Measurements from ENCODE around the gene TRPM4.
A peak's percentile ranks its signal among the peaks of the same experiment; 100 is the strongest.

TRPM4 gene

GRCh38 chr19:49113762-49114629 lies 43.6 kb upstream of the TRPM4 start, which contains the start of gene LIN7B:
Gene LIN7B (plus strand): TSS chr19:49114370. CDS start chr19:49114405, 35 bp downstream.
- DNase-seq (ENCODE audit: extremely low read depth, insufficient read length): peak; percentile 86
- TF ChIP-seq CTCF (IDR thresholded peaks at IDR 0.05; ENCODE audit: insufficient read depth, low read length, poor library complexity, severe bottlenecking): no peak
- H3K27me3 ChIP-seq (replicated peaks; ENCODE audit: control insufficient read depth, insufficient read depth, low read length): no peaks in the 10 kb centered on the region
- H3K36me3 ChIP-seq (ENCODE audit: control insufficient read depth, insufficient read depth, low read length): peaks cover 5% of the 10 kb centered on the region
- H3K4me3 ChIP-seq (replicated peaks; ENCODE audit: low read depth, low read length): peak within 1 kb of the TSS; percentile 61

- no peak for TF ChIP-seq CTCF (IDR thresholded peaks at IDR 0.05; ENCODE audit: insufficient read depth, low read length, poor library complexity, severe bottlenecking)
- Histone ChIP-seq H3K36me3 (ENCODE audit: control insufficient read depth, insufficient read depth, low read length) (peaks cover 1% of the 10 kb centered on the region; the same call in 1 of the 2 replicates), H3K27me3 (replicated peaks; ENCODE audit: control insufficient read depth, insufficient read depth, low read length) (no peaks in the 10 kb centered on the region), H3K4me3 (replicated peaks; ENCODE audit: low read depth, low read length) (peak overlapping the region; percentile 61)
- DNase-seq (ENCODE audit: extremely low read depth, insufficient read length): no peak
Measured at GRCh38 chr19:49114630-49115363, 42.8 kb upstream of the TRPM4 start.

GRCh38 chr19:49116544-49116943 lies 41.0 kb upstream of the TRPM4 start:
- no peak for DNase-seq (ENCODE audit: extremely low read depth, insufficient read length)

GRCh38 chr19:49117677-49118564 lies 39.7 kb upstream of the TRPM4 start:
- peak overlapping the region; percentile 73 for H3K4me3 ChIP-seq (replicated peaks; ENCODE audit: low read depth, low read length)
- no peak for TF ChIP-seq CTCF (IDR thresholded peaks at IDR 0.05; ENCODE audit: insufficient read depth, low read length, poor library complexity, severe bottlenecking)
- H3K27me3 ChIP-seq (replicated peaks; ENCODE audit: control insufficient read depth, insufficient read depth, low read length): no peaks in the 10 kb centered on the region; the same call in 1 of the 2 replicates
- no peaks in the 10 kb centered on the region for H3K36me3 ChIP-seq (ENCODE audit: control insufficient read depth, insufficient read depth, low read length)
- DNase-seq (ENCODE audit: extremely low read depth, insufficient read length): no peak

More at GRCh38 chr19:49116544-49116943, 41.0 kb upstream of the TRPM4 start:
- Histone ChIP-seq H3K4me3 (replicated peaks; ENCODE audit: low read depth, low read length) (no peak overlapping the region), H3K27me3 (replicated peaks; ENCODE audit: control insufficient read depth, insufficient read depth, low read length) (no peaks in the 10 kb centered on the region; the same call in 1 of the 2 replicates), H3K36me3 (ENCODE audit: control insufficient read depth, insufficient read depth, low read length) (no peaks in the 10 kb centered on the region)
- no peak for TF ChIP-seq CTCF (IDR thresholded peaks at IDR 0.05; ENCODE audit: insufficient read depth, low read length, poor library complexity, severe bottlenecking)

Data from GM06990 (cell line).